DND-41 (cell line): Measurements from ENCODE around the gene ACAD11.

Experiments
- ATAC-seq: fragments of 200-7000 bp; cut with Tn5 transposase; 3 replicates; pipeline ENCODE4 v1.9.1; 2021; ENCODE audit warnings: low read depth; ENCODE audit not compliant: insufficient read depth
- DNase-seq: peaks from one replicate; pipeline ENCODE4 v3.0.0-alpha.2; 2020
- H2AFZ ChIP-seq: 2 replicates; pipeline ENCODE4 v1.6.0; 2012; ENCODE audit warnings: low read depth, low read length
- H3K27ac ChIP-seq: 2 replicates; pipeline ENCODE4 v1.5.1; 2012; ENCODE audit warnings: low read length, inconsistent platforms
- H3K27me3 ChIP-seq: fragments of 200-600 bp; sonication (generic); 2 replicates; pipeline ENCODE4 v1.6.0; 2012; ENCODE audit warnings: low read length, mild to moderate bottlenecking, inconsistent platforms; ENCODE audit not compliant: insufficient read depth, poor library complexity
- H3K36me3 ChIP-seq: 2 replicates; pipeline ENCODE4 v1.5.1; 2012; ENCODE audit warnings: low read length, inconsistent platforms; ENCODE audit not compliant: insufficient read depth
- H3K4me1 ChIP-seq: 2 replicates; pipeline ENCODE4 v1.5.1; 2012; ENCODE audit warnings: mild to moderate bottlenecking, low read length; ENCODE audit not compliant: insufficient read depth
- H3K4me2 ChIP-seq: 2 replicates; pipeline ENCODE4 v1.6.0; 2012; ENCODE audit warnings: mild to moderate bottlenecking, moderate library complexity, low read length, inconsistent platforms; ENCODE audit not compliant: insufficient read depth
- H3K4me3 ChIP-seq, 2 experiments: fragments of 200-600 bp in 1 of 2; shearing (Covaris generic) in 1 of 2; 2 replicates each; pipeline ENCODE4 v1.5.1; 2012 to 2016; ENCODE audit warnings: inconsistent platforms in 2 of 2, low read length in 2 of 2, mild to moderate bottlenecking in 2 of 2, low read depth in 1 of 2, moderate library complexity in 1 of 2
- H3K79me2 ChIP-seq: 2 replicates; pipeline ENCODE4 v1.6.0; 2012; ENCODE audit warnings: low read length, inconsistent platforms; ENCODE audit not compliant: insufficient read depth
- H3K9ac ChIP-seq: 2 replicates; pipeline ENCODE4 v1.6.0; 2012; ENCODE audit warnings: low read depth, mild to moderate bottlenecking, inconsistent platforms, low read length, moderate library complexity
- H3K9me3 ChIP-seq: 2 replicates; pipeline ENCODE4 v1.5.1; 2012; ENCODE audit warnings: low read length, moderate library complexity, mild to moderate bottlenecking, inconsistent platforms; ENCODE audit not compliant: insufficient read depth, severe bottlenecking
- H4K20me1 ChIP-seq: 2 replicates; pipeline ENCODE4 v1.6.0; 2012; ENCODE audit warnings: low read length; ENCODE audit not compliant: insufficient read depth
- EZH2 ChIP-seq: IDR thresholded peaks from 3 replicates; pipeline ENCODE4 v1.6.1; 2012; ENCODE audit warnings: borderline replicate concordance, low read depth, mild to moderate bottlenecking, moderate library complexity, low read length, inconsistent platforms; ENCODE audit not compliant: severe bottlenecking
- TF ChIP-seq, protein P1 (sequence below): IDR thresholded peaks from 2 replicates; pipeline ENCODE4 v1.5.1; 2012; ENCODE audit warnings: borderline replicate concordance, low read length, moderate library complexity, mild to moderate bottlenecking; ENCODE audit not compliant: poor library complexity, severe bottlenecking; ENCODE audit errors: extremely low read depth

ACAD11 gene

DNA sequence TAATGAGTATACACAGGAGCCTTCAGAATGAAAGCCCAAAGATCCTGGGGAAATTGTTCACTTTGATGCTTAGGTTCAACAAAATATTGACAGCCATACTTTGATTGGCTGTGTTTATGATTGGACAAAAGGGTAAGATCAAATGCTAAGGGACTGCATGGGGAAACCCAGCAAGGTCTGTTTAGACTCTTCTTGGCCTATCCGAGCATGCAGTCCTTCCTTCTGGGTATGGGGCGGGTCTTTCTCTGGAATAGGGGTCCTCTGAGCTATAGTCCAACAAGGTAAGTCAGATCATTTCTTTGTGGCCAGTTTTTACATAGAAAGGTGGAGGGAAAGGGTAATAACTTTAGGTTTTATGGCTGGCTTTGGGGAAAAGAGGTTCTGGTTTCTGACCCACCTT is 115.5 kb downstream of the ACAD11 start:
- H2AFZ ChIP-seq: no peak overlapping the region
- no peak overlapping the region for H3K4me3 ChIP-seq
- no peak overlapping the region for H3K9ac ChIP-seq
- H4K20me1 ChIP-seq: no peaks in the 10 kb centered on the region
- no peaks in the 10 kb centered on the region for H3K27me3 ChIP-seq
- H3K4me1 ChIP-seq: peaks cover under 1% of the 10 kb centered on the region
- H3K9me3 ChIP-seq: peaks cover 2% of the 10 kb centered on the region
- DNase-seq (no peak), ATAC-seq (no peak)
- no peak overlapping the region for H3K27ac ChIP-seq
- H3K36me3 ChIP-seq: peaks cover 18% of the 10 kb centered on the region
- H3K4me2 ChIP-seq: no peak overlapping the region
- TF ChIP-seq EZH2: no peak
- TF ChIP-seq, protein P1, sequence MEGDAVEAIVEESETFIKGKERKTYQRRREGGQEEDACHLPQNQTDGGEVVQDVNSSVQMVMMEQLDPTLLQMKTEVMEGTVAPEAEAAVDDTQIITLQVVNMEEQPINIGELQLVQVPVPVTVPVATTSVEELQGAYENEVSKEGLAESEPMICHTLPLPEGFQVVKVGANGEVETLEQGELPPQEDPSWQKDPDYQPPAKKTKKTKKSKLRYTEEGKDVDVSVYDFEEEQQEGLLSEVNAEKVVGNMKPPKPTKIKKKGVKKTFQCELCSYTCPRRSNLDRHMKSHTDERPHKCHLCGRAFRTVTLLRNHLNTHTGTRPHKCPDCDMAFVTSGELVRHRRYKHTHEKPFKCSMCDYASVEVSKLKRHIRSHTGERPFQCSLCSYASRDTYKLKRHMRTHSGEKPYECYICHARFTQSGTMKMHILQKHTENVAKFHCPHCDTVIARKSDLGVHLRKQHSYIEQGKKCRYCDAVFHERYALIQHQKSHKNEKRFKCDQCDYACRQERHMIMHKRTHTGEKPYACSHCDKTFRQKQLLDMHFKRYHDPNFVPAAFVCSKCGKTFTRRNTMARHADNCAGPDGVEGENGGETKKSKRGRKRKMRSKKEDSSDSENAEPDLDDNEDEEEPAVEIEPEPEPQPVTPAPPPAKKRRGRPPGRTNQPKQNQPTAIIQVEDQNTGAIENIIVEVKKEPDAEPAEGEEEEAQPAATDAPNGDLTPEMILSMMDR: no peak
- H3K79me2 ChIP-seq: no peaks in the 10 kb centered on the region

- ATAC-seq: no peak
- H3K4me1 ChIP-seq: no peaks in the 10 kb centered on the region
- no peak overlapping the region for H3K4me2 ChIP-seq
- no peak for DNase-seq
- H3K27ac ChIP-seq: no peak overlapping the region
- no peak overlapping the region for H3K4me3 ChIP-seq
- peaks cover 27% of the 10 kb centered on the region for H3K36me3 ChIP-seq
- TF ChIP-seq EZH2: no peak
- TF ChIP-seq, protein P1: no peak
- peaks cover 2% of the 10 kb centered on the region for H3K9me3 ChIP-seq
- no peaks in the 10 kb centered on the region for H3K27me3 ChIP-seq
- no peaks in the 10 kb centered on the region for H3K79me2 ChIP-seq
- no peak overlapping the region for H3K9ac ChIP-seq
- no peaks in the 10 kb centered on the region for H4K20me1 ChIP-seq
- no peak overlapping the region for H2AFZ ChIP-seq
Observed at GRCh38 chr3:132543011-132543739, 116.4 kb downstream of the ACAD11 start.

DNA sequence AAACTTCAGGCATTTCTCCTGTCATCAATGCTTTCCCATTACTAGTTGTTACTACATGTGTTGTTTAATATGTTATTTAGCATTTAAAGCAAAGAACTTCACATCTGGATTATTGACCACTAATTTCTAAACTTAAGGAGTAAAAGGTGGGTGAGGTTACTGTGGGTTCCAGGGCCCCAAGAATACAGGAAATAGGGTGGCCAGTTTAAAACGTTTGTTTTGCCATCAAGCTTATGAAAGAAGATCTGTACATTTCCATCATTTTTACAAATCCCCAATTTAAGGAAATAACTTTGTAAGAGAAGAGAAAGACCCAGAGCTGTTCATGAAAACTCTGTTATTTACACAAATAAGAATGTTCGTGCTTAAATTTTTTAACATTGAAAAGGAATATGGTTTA is 117.0 kb downstream of the ACAD11 start:
- Histone ChIP-seq H3K4me2 (no peak overlapping the region), H3K27ac (no peak overlapping the region), H3K9ac (no peak overlapping the region), H3K79me2 (no peaks in the 10 kb centered on the region), H3K4me1 (no peaks in the 10 kb centered on the region), H3K4me3 (no peak overlapping the region), H2AFZ (no peak overlapping the region), H3K9me3 (no peaks in the 10 kb centered on the region), H3K36me3 (peaks cover 33% of the 10 kb centered on the region), H4K20me1 (no peaks in the 10 kb centered on the region), H3K27me3 (no peaks in the 10 kb centered on the region)
- ATAC-seq (no peak), DNase-seq (no peak)
- TF ChIP-seq, protein P1: no peak
- no peak for TF ChIP-seq EZH2
